ENCODE data around the gene DRICH1.

DNA sequence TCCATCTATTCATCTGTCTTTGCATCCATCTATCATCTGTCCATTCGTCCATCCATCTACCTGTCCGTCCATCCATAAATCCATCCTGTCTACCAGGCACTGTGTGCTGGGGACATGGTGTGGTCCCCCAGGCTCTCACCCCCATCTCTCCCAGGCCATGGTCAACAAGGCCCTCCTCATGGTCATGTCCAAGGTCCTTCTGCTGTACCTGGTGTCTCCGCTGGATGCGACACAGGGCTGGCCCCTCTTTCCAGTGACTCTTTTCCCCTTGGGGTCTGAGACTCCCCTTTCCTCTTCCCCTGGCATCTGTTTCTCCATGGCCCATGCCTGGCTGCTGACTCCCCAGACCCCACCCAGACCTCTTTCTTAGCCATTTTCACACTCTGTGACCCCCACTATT, 56.5 kb downstream of the DRICH1 start:
- TF ChIP-seq CTCF (IDR thresholded peaks at IDR 0.05) (no peak), POLR2A (IDR thresholded peaks at IDR 0.05) (no peak), EP300 (IDR thresholded peaks at IDR 0.05) (no peak), POLR2AphosphoS5 (IDR thresholded peaks at IDR 0.05) (no peak)
